Endometrium (tissue), 2 donors: ENCODE results near the gene CMKLR1.

Experiments used
- FAIRE-seq: peaks from 2 replicates; lab custom pipeline; 2012; peaks lifted over from hg19 to GRCh38; lab: Jason Lieb, UNC
- donor health status: control.
- donor health status: control.

CMKLR1 gene

GRCh38 chr12:108335349-108336119 is 3.6 kb downstream of the CMKLR1 start:
- no peak for FAIRE-seq

- FAIRE-seq, result no peak
Measured at GRCh38 chr12:108333898-108334699, 5.0 kb downstream of the CMKLR1 start.

GRCh38 chr12:108332791-108333382 is 6.2 kb downstream of the CMKLR1 start:
- FAIRE-seq, result no peak

GRCh38 chr12:108328420-108328819 is 10.7 kb downstream of the CMKLR1 start:
- no peak for FAIRE-seq

DNA sequence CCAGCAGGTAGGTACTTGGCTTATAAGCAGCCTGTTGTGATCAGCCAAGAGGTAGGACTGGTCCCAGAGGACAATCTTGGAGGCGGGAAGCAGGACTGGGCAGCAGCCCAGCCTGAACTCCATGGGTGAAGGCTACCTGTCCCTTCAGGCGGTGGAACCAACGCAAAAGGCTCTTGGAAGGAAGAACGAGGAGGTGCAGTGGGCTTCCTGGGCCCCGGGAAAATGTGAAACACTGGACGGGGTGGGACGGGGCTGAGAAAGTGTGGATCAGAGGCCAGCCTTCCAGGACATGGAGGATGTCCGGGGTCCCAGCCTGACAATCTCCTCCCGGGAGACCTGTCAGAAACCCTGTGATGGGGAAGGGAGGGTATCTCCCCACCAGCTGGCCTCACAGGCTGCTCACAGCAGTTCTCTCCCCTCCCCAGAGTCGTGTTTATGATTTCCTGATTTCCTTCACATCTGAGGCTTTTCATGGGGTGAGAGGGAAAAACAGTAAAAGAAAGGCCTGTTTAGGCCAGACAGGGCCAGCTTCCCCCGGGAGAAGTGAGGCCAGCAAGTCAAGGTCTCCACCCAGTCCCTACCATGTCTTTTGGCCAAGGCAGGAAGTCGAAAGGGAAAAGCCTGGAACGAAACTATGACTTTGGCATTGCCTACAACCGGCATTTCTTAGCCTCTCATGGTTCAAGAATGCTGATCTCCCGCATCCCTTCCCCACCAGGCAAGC is 11.3 kb downstream of the CMKLR1 start:
- no peak for FAIRE-seq

DNA sequence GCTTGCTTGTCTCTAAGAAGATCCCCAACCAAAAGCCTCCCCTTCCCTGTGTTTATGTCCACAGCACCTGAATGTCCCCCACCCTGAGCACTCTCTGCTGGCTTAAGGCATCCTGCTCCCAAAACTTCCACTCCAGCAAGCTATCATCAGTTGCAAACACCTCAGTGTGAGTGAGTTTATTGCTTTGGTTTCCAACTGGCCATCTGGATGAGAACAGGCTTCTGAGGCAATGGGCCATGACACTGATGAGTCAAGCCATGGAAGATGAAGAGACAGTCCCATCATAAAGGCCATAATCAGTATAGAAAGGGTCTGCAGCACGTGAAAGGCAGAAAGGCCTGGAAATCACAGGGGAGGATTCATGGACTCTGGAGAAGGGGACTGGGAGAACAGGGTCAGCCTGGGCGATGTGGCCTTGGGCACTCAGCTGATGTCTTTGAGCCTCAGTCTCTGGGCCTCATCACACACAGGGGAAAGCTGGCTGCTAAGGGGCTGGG is 12.8 kb downstream of the CMKLR1 start:
- FAIRE-seq, result no peak

DNA sequence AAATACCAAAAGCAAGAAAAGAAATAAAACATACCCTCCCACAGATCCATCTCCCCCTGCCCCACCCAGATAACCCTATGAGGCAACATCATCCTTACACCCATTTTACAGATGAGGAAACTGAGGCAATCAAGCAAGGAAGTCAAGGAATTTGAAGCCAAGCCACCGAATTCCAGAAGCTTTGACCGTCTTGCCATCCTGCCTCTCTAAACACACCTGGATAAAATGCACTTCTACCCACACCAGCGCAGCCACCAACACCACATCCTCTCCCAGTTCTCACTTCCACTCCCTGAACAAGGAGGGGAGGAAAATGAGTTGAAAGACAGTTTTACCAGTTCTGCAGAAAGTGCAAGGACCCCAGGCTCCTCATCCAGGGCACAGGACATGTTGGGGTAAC is 13.6 kb downstream of the CMKLR1 start:
- FAIRE-seq, result no peak

- FAIRE-seq, result no peak
Measured at GRCh38 chr12:108325018-108325358, 14.1 kb downstream of the CMKLR1 start.

GRCh38 chr12:108324351-108325017 is 14.6 kb downstream of the CMKLR1 start:
- FAIRE-seq, result no peak

GRCh38 chr12:108323581-108323980 is 15.5 kb downstream of the CMKLR1 start:
- no peak for FAIRE-seq

- no peak for FAIRE-seq
Measured at GRCh38 chr12:108322998-108323397, 16.1 kb downstream of the CMKLR1 start.

GRCh38 chr12:108321688-108322087 is 17.4 kb downstream of the CMKLR1 start:
- no peak for FAIRE-seq

GRCh38 chr12:108320507-108321293 is 18.4 kb downstream of the CMKLR1 start:
- no peak for FAIRE-seq

DNA sequence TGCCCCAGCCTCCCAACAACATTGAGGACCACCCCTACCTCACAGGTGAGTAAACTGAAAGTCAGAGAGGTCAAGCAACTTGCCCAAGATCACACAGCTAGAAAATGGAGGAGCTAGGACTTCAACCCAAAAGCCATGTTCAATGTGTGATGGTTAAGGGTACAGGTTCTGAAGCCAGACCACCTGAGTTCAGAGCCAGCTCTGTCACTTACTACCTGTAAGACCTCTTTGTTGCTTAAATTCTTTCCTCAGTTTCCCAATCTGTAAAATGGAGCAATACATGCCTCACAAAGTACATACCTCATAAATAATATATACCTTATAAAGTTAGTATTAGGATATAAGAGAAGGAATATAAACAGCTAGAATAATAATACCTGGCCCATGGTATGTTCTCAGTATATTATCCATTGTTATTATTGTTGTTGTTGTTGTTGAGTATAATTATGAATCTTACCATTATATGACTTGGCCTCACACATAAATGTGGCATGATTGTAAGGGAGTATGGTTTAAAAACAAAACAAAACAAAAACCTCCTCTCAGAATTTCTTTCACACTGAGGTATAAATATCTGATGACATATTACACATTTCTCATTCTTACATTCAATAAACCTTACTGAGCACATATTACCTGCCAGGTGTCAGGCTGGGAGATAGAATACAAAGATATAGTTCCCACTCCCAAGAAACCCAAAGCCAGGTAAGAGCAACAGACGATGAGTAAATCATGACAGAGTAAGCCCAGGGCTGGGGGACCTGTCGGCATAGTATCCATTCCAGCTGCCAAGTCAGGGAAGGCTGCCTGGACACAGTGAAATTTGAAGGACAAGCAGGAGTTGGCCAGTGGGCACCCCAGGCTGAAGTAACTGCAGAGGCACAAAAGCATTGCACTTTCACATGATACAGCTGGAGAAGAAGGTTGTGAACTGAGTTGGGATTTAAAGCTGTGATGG is 19.6 kb downstream of the CMKLR1 start:
- no peak for FAIRE-seq

DNA sequence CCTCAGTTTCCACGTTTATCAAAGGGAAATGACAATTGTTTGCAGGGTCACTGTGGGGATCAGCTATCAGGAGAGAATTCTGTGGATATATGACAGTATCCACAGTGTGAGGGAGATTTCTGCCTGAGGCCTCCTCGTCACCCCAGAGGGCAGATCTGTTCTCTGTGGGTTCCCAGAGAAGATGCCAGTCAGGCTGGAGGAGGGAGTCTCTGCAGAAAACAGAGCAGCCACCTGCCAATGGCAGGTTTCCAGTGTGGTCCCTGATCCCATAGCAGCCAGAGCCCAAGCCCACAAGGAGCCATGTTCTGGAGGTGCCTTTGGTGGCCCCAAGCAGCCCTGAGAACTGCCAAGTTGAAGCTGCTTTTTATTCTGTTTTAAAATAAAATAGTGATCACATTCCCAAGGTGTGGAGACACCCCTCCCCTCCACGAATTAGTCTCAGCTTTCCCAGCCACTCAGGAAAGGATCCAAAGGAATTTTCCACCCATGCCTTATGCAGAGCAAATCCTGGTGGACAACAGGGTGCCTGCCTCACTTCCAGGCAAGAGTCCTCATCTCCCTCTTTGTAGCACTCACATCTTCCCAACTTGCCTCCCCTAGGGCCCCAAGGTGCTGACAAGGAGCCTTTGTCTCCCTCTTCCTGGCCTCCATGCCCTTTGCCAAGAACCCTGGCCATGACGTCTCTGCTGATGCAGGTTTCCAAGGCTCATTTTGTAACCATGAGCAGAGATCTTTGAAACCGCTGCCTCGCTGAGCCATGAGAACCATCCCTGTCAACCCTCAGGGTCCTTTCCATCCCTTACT is 20.4 kb downstream of the CMKLR1 start:
- FAIRE-seq, result no peak

GRCh38 chr12:108317308-108318234 is 21.5 kb downstream of the CMKLR1 start:
- no peak for FAIRE-seq

GRCh38 chr12:108316176-108317086 is 22.7 kb downstream of the CMKLR1 start:
- no peak for FAIRE-seq
